GM12873 (cell line): Measurements from ENCODE around the gene FXYD2.

ENCODE experiments used
- TF ChIP-seq, protein P1 (sequence below): IDR thresholded peaks from 2 replicates; pipeline ENCODE4 v1.5.1; 2012; ENCODE audit warnings: low read depth, mild to moderate bottlenecking, moderate library complexity, low read length, control low read depth; ENCODE audit not compliant: insufficient read depth; ENCODE audit errors: missing control alignments

FXYD2 gene

DNA sequence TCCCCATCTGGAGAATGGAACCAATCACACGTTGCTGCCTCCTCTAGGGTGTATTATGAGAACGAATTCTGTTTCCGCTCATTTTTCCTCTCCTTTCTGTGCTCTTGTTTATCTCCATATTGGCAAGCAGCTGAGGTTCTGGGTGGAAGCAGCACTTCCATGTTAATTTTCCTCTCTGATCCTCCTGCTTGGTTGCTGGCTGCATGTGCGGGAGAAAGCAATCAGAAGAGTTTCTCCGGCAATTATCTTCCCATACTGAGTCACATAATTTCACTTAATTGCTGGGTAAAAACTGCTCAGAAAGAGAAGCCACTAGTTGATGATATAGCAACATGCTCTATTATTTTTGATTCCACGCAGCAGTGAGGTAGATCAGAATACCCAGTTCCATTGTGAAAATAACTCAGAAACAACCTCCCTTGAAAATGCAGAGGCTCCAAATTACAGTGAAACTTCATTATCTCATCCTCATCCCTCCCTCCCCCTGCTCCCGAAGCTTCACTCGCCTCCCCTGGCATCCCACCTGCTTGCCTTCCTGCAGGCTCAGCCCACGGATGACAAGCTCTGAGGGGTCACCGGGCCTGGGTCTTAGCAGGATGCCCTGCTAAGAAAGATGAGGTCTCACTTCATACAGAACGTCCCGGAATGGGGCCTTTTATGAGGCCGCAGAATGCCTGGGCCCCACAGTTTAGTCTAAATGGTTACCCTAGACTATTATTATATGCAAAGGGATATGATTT is 31.5 kb upstream of the FXYD2 start:
- TF ChIP-seq, protein P1, sequence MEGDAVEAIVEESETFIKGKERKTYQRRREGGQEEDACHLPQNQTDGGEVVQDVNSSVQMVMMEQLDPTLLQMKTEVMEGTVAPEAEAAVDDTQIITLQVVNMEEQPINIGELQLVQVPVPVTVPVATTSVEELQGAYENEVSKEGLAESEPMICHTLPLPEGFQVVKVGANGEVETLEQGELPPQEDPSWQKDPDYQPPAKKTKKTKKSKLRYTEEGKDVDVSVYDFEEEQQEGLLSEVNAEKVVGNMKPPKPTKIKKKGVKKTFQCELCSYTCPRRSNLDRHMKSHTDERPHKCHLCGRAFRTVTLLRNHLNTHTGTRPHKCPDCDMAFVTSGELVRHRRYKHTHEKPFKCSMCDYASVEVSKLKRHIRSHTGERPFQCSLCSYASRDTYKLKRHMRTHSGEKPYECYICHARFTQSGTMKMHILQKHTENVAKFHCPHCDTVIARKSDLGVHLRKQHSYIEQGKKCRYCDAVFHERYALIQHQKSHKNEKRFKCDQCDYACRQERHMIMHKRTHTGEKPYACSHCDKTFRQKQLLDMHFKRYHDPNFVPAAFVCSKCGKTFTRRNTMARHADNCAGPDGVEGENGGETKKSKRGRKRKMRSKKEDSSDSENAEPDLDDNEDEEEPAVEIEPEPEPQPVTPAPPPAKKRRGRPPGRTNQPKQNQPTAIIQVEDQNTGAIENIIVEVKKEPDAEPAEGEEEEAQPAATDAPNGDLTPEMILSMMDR: no peak

DNA sequence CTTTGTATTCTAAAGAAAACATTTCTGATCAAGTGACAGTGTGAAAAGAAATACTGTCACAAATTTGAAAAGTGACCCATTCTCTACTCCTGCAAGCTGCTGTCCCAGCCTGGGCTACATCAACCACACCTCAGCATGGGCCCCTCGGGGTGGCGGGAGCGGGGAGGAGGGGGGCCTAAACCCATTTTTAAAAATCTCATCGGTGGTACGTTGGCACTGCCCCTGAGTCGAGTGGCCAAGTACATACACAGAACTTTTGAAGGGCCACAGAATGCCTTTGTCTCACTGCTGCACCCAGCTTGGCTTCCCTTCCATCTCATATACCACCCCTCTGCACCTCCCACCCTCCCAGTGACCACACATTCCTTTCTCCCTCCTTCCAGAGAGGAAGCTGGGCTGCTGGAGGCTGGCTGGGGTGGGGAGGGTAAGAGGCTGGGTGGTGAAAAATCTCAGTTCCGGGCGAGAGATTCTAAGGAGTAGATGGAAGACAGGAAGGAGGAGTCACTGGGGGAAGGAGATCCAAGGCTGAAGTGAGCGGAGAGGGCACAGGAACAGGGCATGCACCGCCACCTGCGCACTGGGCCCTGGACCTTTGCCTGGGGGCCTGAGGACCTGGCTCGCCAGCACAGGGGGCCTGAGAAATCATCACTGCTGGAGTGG is 30.8 kb upstream of the FXYD2 start:
- TF ChIP-seq, protein P1: no peak

DNA sequence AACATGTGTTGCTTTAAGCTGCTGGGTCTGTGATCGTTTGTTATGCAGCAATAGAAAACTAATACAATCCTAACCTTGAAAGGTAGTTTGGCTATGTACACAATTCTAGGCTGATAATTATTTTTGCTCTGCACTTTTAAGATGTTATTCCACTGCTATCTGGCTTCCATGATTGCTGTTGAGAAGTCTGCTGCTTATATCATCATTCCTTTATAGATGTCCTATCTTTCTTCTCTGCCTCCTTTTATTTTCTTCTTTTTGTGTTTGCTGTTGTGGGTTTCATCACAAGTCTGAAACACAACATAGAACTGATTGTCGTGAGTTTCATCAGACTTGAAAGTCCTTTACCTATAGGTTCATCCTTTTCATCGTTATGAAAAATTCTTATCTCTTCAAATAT is 27.8 kb upstream of the FXYD2 start:
- TF ChIP-seq, protein P1: no peak

DNA sequence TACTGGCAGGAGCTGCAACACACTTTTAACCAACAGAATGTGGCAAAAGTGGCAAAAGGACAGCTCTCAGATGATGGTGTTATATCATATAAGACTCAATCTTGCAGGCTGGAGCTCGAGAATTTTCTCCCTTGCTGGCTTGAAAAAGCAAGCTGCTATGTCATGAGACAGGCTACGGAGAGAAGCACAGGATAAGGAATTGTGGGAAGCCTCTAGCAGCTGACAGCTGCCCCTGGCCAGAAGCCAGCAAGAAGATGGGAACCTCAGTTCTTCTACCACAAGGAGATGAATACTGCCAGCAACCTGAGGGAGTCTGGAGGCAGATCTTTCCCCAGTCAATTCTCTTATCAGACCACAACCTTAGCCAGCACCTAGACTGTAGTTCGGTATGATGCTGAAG is 27.3 kb upstream of the FXYD2 start:
- TF ChIP-seq, protein P1: no peak

DNA sequence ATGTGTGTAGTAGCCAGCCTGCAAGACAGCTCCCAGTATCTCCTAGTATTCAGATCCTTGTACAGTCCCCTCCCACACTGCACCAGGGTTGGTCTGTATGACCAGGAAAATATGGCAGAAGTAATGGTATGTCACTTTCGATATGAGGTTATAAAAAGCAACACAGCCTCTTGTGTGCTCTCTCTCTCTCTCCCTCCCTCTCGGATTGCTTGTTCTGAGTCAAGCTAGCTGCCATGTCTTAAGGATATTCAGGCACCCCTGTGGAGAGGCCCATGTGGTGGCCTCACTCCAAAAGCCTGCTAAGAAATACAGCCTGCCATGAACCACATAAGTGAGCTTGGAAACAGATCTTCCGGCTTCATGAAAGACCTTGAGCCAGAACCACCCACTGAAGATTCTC is 26.6 kb upstream of the FXYD2 start:
- TF ChIP-seq, protein P1: no peak

DNA sequence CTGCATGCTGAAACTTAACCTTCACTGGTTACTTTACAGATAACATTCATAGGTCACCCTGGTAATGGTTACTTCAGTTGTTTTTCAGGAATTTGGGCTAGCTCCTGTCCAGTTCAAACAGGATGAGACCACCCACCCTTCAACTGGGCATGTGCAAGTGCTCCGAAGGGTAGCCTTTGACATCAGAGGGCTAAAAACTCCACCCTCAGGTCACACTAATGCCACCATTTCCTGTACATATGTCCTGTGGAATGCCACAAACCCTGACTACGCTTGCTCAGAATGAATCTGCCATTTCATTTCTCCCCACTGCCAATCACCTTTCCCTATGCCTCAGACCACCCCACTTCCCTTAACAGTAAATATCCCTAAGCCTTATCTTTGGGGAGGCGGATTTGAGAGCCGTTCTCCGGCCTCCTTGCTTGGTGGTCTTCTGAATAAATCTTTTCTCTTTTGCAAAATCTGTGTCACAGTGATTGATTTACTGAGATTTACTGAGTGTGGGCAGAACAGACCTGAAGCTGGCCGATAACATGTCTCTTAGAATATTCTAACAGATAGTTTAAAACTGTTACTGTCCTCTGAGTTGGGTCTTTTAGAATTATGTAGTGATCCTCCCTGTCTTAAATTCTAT is 25.4 kb upstream of the FXYD2 start:
- TF ChIP-seq, protein P1: no peak
